ENCODE measurements around the gene FGGY.

DNA sequence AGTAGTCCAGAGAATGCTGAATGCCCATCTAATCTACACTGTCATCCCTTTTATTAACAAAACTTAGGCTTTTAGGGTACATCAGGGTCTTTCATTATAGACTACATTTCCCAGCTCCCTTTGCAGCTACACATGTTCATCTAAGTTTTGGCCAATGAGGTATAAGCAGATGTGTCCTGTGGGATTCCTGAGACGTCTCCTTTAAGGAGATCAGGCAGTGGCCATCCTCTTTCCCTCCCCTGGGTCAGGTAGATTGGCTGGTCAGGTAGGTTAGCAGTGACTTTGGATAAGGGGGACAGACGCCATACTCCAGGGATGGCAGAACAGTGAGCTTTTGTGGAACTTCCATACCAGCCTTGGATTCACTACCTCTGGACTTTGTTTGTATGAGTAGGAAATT is 188.3 kb downstream of the FGGY start:
- TF ChIP-seq, protein P1, sequence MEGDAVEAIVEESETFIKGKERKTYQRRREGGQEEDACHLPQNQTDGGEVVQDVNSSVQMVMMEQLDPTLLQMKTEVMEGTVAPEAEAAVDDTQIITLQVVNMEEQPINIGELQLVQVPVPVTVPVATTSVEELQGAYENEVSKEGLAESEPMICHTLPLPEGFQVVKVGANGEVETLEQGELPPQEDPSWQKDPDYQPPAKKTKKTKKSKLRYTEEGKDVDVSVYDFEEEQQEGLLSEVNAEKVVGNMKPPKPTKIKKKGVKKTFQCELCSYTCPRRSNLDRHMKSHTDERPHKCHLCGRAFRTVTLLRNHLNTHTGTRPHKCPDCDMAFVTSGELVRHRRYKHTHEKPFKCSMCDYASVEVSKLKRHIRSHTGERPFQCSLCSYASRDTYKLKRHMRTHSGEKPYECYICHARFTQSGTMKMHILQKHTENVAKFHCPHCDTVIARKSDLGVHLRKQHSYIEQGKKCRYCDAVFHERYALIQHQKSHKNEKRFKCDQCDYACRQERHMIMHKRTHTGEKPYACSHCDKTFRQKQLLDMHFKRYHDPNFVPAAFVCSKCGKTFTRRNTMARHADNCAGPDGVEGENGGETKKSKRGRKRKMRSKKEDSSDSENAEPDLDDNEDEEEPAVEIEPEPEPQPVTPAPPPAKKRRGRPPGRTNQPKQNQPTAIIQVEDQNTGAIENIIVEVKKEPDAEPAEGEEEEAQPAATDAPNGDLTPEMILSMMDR (IDR thresholded peaks at IDR 0.05): no peak
- TF ChIP-seq POLR2A (IDR thresholded peaks at IDR 0.05): no peak
